GM23338 (cell line): ENCODE measurements around the gene SLC17A7.
A peak's percentile ranks its signal among the peaks of the same experiment; 100 is the strongest.

Experiments
- JUNB ChIP-seq: IDR thresholded peaks from one replicate; pipeline ENCODE4 v1.6.1; 2016; ENCODE audit warnings: antibody characterized with exemption; ENCODE audit not compliant: unreplicated experiment
- POLR2AphosphoS5 ChIP-seq: IDR thresholded peaks from 2 replicates; pipeline ENCODE4 v1.6.1; 2016; ENCODE audit warnings: antibody characterized with exemption, low read depth
- REST ChIP-seq: IDR thresholded peaks from one replicate; pipeline ENCODE4 v1.6.1; 2018; ENCODE audit warnings: antibody characterized with exemption; ENCODE audit not compliant: unreplicated experiment
- TF ChIP-seq, protein P1 (sequence below), 2 experiments: fragments of 200-600 bp in 1 of 2; sonication (generic) in 1 of 2; conservative IDR thresholded peaks; 2 replicates each; pipeline versions ENCODE4 v1.5.1 to v1.6.1; 2016 to 2017; ENCODE audit warnings: antibody characterized with exemption in 2 of 2, low read depth in 2 of 2, mild to moderate bottlenecking in 2 of 2, moderate library complexity in 1 of 2

DNA sequence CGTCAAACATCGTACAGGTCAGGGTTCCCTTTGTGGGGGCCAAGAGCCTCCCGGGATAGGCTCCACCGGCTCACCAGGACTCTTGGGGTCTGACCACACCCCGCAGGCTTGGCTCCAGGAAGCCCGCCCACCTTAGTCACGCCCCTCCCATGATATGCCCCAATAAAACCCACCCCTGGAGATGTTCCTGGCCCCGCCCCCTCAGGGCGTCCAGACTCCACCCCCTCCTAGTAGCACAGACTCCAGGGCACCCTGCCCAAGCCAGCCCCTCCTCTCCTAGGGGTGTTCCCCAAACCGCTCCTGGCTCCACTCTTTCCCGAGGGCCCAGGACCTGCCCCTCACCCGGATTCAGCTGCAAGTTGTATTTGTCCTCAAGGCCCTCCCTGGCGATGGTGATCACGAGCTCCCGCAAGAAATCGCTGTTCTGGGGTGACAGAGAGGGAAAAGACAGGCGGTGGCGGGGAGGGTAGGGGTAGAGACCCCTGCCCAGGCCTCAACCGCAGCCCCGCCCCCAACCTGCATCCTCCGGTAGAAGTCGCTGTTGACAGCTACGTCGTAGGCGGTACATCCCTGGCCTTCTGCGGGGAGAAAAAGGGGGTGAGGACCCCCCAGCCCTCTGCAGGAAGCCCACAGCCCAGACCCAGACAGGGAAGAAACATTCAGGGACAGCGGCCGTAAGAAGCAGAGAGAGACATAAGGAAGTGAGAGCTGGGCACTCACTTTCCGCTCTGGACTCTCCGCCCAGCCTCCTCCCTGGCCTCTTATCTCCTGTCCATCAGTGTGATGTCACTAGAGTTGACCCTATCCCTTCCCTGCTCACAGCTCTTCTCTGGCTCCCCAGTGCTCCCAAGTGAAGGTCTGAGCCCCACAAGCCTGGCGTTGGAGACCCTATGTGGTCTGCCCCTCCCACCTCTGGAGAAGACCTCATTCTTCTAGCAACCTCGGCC is 6.4 kb upstream of the SLC17A7 start:
- TF ChIP-seq, protein P1, sequence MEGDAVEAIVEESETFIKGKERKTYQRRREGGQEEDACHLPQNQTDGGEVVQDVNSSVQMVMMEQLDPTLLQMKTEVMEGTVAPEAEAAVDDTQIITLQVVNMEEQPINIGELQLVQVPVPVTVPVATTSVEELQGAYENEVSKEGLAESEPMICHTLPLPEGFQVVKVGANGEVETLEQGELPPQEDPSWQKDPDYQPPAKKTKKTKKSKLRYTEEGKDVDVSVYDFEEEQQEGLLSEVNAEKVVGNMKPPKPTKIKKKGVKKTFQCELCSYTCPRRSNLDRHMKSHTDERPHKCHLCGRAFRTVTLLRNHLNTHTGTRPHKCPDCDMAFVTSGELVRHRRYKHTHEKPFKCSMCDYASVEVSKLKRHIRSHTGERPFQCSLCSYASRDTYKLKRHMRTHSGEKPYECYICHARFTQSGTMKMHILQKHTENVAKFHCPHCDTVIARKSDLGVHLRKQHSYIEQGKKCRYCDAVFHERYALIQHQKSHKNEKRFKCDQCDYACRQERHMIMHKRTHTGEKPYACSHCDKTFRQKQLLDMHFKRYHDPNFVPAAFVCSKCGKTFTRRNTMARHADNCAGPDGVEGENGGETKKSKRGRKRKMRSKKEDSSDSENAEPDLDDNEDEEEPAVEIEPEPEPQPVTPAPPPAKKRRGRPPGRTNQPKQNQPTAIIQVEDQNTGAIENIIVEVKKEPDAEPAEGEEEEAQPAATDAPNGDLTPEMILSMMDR (conservative IDR thresholded peaks at IDR 0.05; ENCODE audit: low read depth in 2 of 2) = peak; percentile 9 to 25; a peak in 2 of 4 replicates
- TF ChIP-seq JUNB = no peak
- TF ChIP-seq POLR2AphosphoS5 = no peak
- no peak for TF ChIP-seq REST
